Activated naive CD8-positive, alpha-beta T cell treated with anti-CD3 and anti-CD28 coated beads, Interleukin-2, amount 50 U/mL, for 16 hours (primary cell): Measurements from ENCODE around the gene TBC1D1.
"Not testable (repeated sequence)": the region's sequence is repeated elsewhere in the genome, so short reads cannot be mapped to it uniquely, and the experiment has no call there.

Experiments used
- DNase-seq: peaks from one replicate; pipeline ENCODE4 v3.0.0-alpha.2; 2020; ENCODE audit warnings: low read depth, low spot score

TBC1D1 gene

GRCh38 chr4:37891260-37892159 is 626 bp downstream of the TBC1D1 start:
- peak; percentile 32 for DNase-seq

GRCh38 chr4:37892641-37893040 is 1.8 kb downstream of the TBC1D1 start:
- peak; percentile 22 for DNase-seq

- DNase-seq = no peak
These were observed 2.3 kb downstream of the TBC1D1 start for GRCh38 chr4:37893164-37893563.

GRCh38 chr4:37895271-37895670 is 4.4 kb downstream of the TBC1D1 start:
- no peak for DNase-seq

- DNase-seq = no peak
These were observed 5.4 kb downstream of the TBC1D1 start for GRCh38 chr4:37896206-37896860.

- no peak for DNase-seq
These were observed 11.3 kb downstream of the TBC1D1 start for GRCh38 chr4:37902212-37902611.

- no peak for DNase-seq
These were observed 12.1 kb downstream of the TBC1D1 start for GRCh38 chr4:37902738-37903693.

GRCh38 chr4:37903901-37904300 is 13.0 kb downstream of the TBC1D1 start:
- DNase-seq = no peak

- no peak for DNase-seq
These were observed 13.9 kb downstream of the TBC1D1 start for GRCh38 chr4:37904824-37905223.

- DNase-seq = no peak
These were observed 14.8 kb downstream of the TBC1D1 start for GRCh38 chr4:37905533-37906169.

- DNase-seq = no peak
These were observed 17.8 kb downstream of the TBC1D1 start for GRCh38 chr4:37908488-37909331.

- no peak for DNase-seq
These were observed 18.6 kb downstream of the TBC1D1 start for GRCh38 chr4:37909332-37910090.

- DNase-seq = no peak
These were observed 19.2 kb downstream of the TBC1D1 start for GRCh38 chr4:37910091-37910486.

- no peak for DNase-seq
These were observed 23.7 kb downstream of the TBC1D1 start for GRCh38 chr4:37914539-37914938.

- DNase-seq = no peak
These were observed 26.5 kb downstream of the TBC1D1 start for GRCh38 chr4:37917388-37917787.

- no peak for DNase-seq
These were observed 27.8 kb downstream of the TBC1D1 start for GRCh38 chr4:37918653-37919052.

- DNase-seq = no peak
These were observed 31.4 kb downstream of the TBC1D1 start for GRCh38 chr4:37922328-37922727.

GRCh38 chr4:37923089-37923488 is 32.2 kb downstream of the TBC1D1 start:
- not testable (repeated sequence) for DNase-seq

- no peak for DNase-seq
These were observed 34.1 kb downstream of the TBC1D1 start for GRCh38 chr4:37924946-37925345.

- DNase-seq = no peak
These were observed 36.5 kb downstream of the TBC1D1 start for GRCh38 chr4:37927434-37927833.
